Ishikawa (cell line): ENCODE data around the gene SCNN1A.

Experiments
- CEBPB ChIP-seq: IDR thresholded peaks from 2 replicates; pipeline ENCODE4 v1.6.1; 2012
- CREB1 ChIP-seq: IDR thresholded peaks from 2 replicates; pipeline ENCODE4 v1.6.1; 2012; ENCODE audit warnings: low read depth
- EGR1 ChIP-seq: IDR thresholded peaks from 2 replicates; pipeline ENCODE4 v1.6.1; 2012
- EP300 ChIP-seq: IDR thresholded peaks from 2 replicates; pipeline ENCODE4 v1.6.1; 2012; ENCODE audit warnings: borderline replicate concordance
- FOXM1 ChIP-seq: IDR thresholded peaks from 2 replicates; pipeline ENCODE4 v1.6.1; 2012; ENCODE audit warnings: low read depth, borderline replicate concordance
- MAX ChIP-seq: IDR thresholded peaks from 2 replicates; pipeline ENCODE4 v1.6.1; 2012
- NFIC ChIP-seq: IDR thresholded peaks from 2 replicates; pipeline ENCODE4 v1.6.1; 2012
- RAD21 ChIP-seq: IDR thresholded peaks from 2 replicates; pipeline ENCODE4 v1.6.1; 2012; ENCODE audit warnings: low read depth
- REST ChIP-seq: IDR thresholded peaks from 2 replicates; pipeline ENCODE4 v1.6.1; 2012; ENCODE audit warnings: low read depth, mild to moderate bottlenecking
- TAF1 ChIP-seq: IDR thresholded peaks from 2 replicates; pipeline ENCODE4 v1.6.1; 2012; ENCODE audit warnings: low read depth, mild to moderate bottlenecking
- TCF12 ChIP-seq: IDR thresholded peaks from 2 replicates; pipeline ENCODE4 v1.6.1; 2012; ENCODE audit warnings: low read depth
- TEAD4 ChIP-seq: IDR thresholded peaks from 2 replicates; pipeline ENCODE4 v1.6.1; 2012
- USF1 ChIP-seq: IDR thresholded peaks from 2 replicates; pipeline ENCODE4 v1.6.1; 2012
- YY1 ChIP-seq: IDR thresholded peaks from 2 replicates; pipeline ENCODE4 v1.6.1; 2012; ENCODE audit warnings: low read depth
- ZBTB7A ChIP-seq: IDR thresholded peaks from 2 replicates; pipeline ENCODE4 v1.6.1; 2012; ENCODE audit warnings: low read depth

SCNN1A gene

DNA sequence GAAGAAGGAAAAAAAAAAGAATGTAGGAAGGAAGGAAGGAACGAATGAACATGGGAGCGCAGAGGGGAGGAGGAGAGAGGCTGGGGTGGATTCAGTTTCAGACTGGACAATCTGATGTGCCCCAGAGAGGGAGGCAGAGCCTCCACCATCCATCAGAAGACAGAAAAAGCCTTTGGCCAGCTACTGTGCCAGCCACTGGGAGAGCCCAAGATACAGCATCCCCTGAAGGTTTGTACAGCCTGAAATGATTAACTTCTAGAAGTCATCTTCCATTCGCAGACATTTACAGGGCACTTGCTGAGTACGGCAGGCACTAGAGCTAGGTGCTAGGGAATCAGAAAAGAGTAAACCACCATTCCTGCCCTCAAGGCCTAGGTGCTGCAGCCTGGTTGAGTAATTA is 55.9 kb downstream of the SCNN1A start:
- no peak for TF ChIP-seq TCF12
- TF ChIP-seq NFIC: no peak
- TF ChIP-seq FOXM1: no peak
- no peak for TF ChIP-seq USF1
- TF ChIP-seq ZBTB7A: no peak
- no peak for TF ChIP-seq REST
- TF ChIP-seq CREB1: no peak
- no peak for TF ChIP-seq RAD21
- no peak for TF ChIP-seq TAF1

DNA sequence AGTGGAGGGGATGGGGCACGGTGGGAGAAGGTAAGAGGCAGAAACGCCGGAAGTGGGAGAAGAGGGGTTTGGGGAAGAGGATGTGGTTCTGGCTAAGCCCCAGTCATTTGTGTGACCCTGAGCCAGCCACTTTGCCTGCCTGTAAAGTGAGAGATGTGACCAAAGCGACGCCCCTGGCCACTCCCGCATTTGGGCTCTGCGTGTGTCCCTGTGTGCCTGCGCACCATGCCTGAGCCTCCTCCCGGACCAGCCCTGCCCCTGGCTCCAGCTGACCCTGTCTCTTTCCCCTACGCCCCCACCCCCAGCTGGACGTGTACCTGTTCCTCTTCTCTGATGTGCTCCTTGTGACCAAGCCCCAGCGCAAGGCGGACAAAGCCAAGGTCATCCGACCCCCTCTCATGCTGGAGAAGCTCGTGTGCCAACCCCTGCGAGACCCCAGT is 56.9 kb downstream of the SCNN1A start:
- TF ChIP-seq CREB1: no peak

- no peak for TF ChIP-seq EP300
- no peak for TF ChIP-seq FOXM1
- TF ChIP-seq TAF1: no peak
- no peak for TF ChIP-seq TEAD4
These were observed 57.5 kb downstream of the SCNN1A start for GRCh38 chr12:6317693-6318439.

GRCh38 chr12:6316921-6317692 is 58.3 kb downstream of the SCNN1A start:
- TF ChIP-seq EGR1 (no peak), TAF1 (no peak), TEAD4 (no peak), USF1 (no peak), NFIC (no peak), YY1 (no peak), FOXM1 (no peak), CEBPB (no peak), TCF12 (no peak), RAD21 (no peak), ZBTB7A (no peak), CREB1 (no peak), REST (no peak), EP300 (no peak), MAX (no peak)

- no peak for TF ChIP-seq REST
- TF ChIP-seq NFIC: no peak
- TF ChIP-seq RAD21: no peak
- TF ChIP-seq EGR1: no peak
- TF ChIP-seq TCF12: no peak
- no peak for TF ChIP-seq USF1
- TF ChIP-seq TAF1: no peak
- TF ChIP-seq CREB1: no peak
These were observed 59.4 kb downstream of the SCNN1A start for GRCh38 chr12:6315704-6316597.
